ENCODE data around the gene FCRL6. TPM values are rescaled to one million over a fixed set of nuclear protein-coding genes. Genes with fewer than 3 reads are reported as not detected.
A peak's percentile ranks its signal among the peaks of the same experiment; 100 is the strongest.

The FCRL6 gene, protein sequence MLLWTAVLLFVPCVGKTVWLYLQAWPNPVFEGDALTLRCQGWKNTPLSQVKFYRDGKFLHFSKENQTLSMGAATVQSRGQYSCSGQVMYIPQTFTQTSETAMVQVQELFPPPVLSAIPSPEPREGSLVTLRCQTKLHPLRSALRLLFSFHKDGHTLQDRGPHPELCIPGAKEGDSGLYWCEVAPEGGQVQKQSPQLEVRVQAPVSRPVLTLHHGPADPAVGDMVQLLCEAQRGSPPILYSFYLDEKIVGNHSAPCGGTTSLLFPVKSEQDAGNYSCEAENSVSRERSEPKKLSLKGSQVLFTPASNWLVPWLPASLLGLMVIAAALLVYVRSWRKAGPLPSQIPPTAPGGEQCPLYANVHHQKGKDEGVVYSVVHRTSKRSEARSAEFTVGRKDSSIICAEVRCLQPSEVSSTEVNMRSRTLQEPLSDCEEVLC
- under 1 TPM; 0.29 to 0.42 TPM for total RNA-seq
- long read RNA-seq, donor 1, result 0 reads
- long read RNA-seq, donor 2, result 0 reads

DNA sequence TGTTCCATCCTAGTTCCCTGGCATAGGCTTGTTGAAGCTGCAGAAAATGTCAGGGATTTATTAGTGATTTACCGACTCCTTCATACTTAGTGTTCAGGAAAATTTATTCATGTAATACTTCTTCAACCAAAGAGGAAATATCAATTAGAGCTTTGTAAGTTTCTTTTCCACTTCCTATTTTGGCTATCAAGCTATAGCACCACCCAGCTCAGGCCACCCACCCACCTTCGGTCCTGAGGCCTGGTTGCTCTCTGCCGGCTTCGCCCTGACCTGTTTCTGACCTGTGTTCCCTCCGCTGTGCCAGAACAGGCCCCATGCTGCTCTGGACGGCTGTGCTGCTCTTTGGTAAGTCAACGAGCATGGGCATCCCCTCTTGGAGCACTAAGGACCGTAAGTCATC lies at the start of gene FCRL6:
FCRL6 (plus strand) TSS at position 250 of the 400 bp plus-strand sequence; CDS start at position 315, 65 bp downstream.
- intact Hi-C loops (cut with DNase I), result no loop called here
- DNase-seq (ENCODE audit: low spot score), result no peak

DNA sequence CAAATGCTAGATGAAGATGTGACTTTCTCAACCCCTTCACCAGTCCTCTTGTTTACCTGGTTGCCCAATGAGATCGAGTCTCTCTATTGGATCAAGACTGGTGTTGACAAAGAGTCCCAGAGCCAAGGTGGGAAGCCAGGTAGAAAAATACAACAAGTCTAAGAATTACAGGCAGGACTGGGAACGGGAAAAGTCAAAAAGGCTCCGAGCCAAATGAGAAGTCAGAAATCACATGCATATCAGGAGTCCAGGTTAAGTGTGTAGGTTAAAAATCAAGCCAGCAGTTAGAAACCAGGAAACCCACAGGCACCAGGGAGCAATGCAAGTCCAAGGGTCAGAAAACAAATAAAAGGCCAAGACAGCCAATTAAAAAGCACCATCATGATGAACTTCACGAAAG lies 48.8 kb upstream of the FCRL6 start:
- no peak for DNase-seq (ENCODE audit: low spot score)
- intact Hi-C loops (cut with DNase I), result no loop called here

DNA sequence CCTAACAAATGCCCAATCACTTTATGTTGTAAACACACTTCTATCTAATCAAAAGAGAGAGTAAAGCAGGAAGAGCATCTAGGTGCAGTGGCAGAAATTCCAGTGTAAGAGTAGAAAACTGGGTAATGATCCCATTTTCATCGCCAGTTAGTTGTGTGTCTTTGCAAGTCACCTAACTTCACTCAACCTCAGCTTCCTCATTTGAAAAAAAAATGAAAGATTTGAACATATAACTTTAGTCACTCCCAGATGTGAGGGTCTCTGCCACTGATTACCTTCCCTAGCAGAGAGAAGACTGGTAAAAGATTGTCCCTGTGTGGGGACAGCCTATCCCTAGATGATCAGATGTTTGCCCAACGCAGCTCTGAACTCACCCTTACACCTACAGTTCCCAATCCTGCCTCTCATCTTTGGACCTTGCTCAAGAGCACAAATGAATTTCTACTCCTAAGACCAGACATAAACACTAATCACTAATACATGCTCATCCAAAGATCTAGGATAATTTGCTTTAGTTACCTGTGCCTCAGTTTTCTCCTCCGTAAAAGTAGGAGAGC lies 46.6 kb upstream of the FCRL6 start:
- intact Hi-C loops (cut with DNase I), result no loop called here

DNA sequence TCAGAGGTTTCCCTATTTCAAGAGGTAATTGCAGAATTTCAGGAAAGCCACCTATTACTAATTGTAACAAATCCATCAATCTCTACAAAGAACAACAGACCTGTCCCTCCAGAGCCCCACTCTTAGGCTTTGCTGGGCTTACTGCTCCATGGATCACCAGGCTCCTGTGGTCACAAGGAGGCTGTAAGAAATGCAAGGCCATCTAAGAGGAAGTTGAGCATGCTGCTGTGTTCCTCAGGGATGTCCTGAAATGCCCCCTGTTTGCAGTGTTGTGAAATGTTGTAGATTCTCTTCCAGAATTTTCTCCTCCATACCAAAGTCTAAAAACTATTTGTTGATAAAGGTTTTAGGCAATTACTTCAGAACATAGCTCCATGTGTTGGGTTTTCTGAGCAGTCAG lies 45.8 kb upstream of the FCRL6 start:
- no peak for DNase-seq (ENCODE audit: low spot score)
- intact Hi-C loops (cut with DNase I), result no loop called here

More for the DNA sequence above, 46.6 kb upstream of the FCRL6 start:
- no peak for DNase-seq (ENCODE audit: low spot score)

DNA sequence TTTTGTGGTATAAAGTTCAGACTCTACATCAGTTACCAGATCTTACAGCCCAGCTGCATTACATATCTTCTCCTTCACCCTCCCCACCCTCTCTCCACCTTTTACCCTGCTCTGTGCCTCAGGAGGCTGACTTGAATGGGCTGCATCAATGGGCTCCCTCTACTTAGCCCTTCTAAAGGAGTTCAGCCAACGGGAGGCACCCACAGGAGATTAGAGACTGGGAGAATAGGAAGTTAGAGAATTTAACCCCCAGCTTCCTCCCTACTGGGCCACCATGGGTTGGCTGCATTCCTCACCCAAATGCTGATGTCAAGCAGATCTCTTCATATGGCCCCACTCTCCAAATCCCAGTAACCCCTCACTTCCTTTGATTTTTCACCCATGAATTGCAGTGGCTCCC lies 38.5 kb upstream of the FCRL6 start:
- no peak for DNase-seq (ENCODE audit: low spot score)
- intact Hi-C loops (cut with DNase I), result no loop called here

DNA sequence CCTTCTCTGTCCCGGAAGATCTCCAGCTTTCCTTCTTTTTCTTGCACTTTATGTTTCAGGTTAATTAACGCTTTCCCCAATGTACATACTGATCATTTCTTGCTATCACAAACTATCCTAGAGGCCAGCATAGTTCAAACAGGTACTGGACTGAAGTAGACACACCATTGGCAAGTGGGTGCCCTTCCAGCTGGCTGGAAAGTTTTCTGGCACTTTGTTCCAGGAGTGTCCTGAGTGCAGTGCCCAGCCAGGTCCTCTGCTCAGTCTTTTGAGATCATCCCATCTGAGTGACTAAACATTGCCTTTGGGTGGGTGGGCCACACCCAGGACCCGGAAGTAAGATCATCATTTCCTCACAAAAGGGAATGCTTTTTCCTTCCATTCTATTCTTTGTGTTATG lies 36.4 kb upstream of the FCRL6 start:
- intact Hi-C loops (cut with DNase I), result no loop called here
- DNase-seq (ENCODE audit: low spot score), result no peak

DNA sequence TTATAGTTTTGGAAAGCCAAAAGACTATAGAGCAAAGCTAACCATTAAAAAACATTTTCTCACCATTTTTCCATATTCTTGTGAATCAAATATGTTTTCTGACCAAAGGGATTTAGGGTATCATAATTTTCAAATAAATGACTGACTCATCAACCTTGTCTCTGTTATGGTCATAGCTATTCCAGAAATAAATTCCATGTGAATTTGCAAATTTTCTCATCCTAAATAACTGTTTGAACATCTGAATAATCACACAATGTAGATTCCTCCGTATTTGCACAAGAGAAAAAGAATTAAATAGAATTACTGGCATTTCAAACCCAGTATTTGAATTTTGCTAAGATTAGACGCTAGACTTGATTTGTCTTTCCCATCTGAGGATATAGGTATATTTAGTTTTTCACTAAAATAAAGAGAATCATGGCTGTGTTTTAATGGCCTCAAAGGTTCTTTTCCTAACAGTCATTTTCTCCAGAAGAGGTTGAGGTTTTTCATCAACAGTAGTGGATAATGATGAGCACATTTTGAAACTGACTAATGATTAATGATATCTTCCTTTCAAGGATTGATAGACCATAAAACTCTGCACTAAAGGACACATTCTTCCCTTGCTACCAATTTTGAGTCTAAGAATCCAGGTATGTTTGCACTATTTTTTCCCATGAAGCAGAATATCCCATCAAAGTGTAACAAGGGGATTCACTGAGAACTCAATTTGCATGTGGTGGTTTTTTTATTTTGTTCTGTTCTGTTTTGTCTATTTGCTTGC lies 30.8 kb upstream of the FCRL6 start:
- intact Hi-C loops (cut with DNase I), result no loop called here

DNA sequence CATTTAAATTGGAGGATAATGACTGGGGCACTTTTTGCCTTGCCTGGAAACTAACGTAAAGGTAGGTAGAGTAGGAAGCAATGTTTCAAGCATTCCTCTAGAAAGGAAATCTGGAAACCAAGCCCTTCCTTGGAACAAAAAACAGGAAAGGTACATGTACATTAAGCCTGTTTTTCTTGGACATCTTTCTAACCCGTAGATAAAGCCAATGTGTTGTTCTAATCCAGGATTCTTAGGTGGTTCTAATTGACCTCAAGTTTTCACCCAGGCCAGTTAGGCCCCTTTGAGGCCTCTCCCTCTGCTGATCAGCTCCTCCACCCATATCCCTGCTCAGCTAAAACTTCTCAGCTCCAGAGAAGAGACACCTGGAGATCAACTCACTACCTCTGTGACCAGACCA lies 27.7 kb upstream of the FCRL6 start:
- intact Hi-C loops (cut with DNase I), result no loop called here
- DNase-seq (ENCODE audit: low spot score), result no peak

More for the DNA sequence above, 30.8 kb upstream of the FCRL6 start:
- no peak for DNase-seq (ENCODE audit: low spot score)

DNA sequence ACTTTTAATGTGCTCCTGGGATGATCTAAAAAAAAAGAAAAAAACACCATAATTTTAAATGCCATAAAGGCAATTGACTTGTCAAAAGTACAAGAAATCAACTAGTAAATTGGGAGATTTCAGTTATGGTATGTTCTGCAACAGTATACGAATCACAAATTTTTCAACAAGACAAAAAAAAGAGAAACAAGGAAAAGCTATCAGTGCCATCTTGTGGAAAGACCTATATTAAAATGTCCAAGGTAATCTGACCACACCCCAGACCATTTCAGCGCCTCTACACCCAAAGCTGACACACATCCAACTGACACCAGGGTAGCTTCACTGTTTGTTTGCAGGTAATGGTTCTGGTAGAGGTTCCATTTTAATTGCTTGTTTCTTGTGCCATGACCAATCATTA lies 26.4 kb upstream of the FCRL6 start:
- DNase-seq (ENCODE audit: low spot score), result no peak
- intact Hi-C loops (cut with DNase I), result no loop called here

DNA sequence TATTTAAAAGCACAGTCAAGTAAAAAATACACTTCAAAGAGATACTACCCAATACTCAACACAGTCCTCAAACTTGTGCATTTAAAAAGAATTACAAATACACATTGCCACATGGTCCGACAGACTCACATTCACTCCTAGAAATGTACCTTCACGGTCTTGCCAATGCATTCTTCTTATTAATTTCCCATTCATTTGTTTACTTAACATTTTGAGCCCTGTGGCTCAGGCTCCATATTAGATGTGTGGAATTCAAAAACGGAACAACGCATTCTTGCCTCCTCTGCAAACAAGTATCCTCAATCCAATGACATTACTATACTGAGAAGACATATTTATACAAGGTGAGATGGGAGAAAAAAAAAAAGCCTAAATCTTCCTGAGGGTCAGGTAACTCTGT lies 23.9 kb upstream of the FCRL6 start:
- intact Hi-C loops (cut with DNase I), result no loop called here
- no peak for DNase-seq (ENCODE audit: low spot score)

DNA sequence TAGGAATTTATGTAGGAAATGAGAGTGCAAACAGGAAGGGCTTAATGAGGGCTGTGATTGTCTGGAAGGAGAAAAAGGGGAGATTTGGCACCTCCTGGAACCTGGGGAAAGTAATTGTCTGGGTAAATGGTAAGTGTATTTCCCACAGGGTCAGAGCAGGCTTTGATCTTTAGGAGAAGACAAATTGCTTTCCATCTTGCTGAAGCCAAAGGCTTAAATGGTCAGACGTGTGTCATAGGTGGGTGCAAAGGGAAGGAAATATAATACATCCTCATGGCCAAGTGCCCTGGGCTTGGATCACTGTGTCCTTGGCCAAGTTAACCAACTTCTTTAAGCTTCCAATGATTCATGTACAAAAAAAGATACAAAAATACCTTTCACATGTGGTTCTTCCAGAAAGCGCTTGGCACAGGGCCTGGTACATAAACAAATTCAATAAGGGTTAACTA lies 22.7 kb upstream of the FCRL6 start:
- peak; percentile 83 for DNase-seq (ENCODE audit: low spot score)
- intact Hi-C loops (cut with DNase I), result no loop called here

DNA sequence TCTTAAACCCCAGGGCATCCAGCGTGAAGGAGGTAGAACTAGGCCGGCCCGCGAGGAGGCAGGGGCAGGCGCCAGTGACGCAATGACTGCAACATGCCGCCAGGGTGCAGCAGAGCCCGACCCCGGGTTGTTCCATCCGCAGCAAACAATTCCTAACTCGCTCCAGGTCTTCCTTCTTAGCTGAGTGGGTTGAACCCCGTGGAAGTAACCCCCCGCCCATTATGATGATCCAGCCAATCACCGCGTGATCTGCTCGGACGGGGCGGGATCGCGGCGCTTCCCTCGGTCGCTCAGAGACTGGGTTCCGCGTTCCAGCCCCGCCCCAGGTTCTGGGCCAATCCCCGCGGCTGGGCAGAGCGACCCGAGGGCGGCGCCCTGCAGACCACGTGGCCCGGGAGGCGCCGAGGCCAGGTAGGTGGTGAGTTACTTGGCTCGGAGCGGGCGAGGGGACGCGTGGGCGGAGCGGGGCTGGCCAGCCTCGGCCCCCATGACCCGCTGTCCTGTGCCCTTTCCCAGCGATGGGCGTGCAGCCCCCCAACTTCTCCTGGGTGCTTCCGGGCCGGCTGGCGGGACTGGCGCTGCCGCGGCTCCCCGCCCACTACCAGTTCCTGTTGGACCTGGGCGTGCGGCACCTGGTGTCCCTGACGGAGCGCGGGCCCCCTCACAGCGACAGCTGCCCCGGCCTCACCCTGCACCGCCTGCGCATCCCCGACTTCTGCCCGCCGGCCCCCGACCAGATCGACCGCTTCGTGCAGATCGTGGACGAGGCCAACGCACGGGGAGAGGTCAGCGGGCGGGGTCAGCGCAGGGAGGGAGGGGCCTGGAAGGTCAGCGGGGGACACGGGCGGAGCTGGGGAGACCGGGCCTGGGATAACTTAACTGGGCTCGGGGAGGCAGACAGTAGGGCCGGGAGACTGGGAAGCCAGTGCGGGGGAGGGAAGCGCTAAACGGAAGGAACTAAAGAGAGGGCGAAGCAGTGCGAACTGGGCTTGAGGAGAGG lies 21.3 kb upstream of the FCRL6 start, which contains the start of gene DUSP23:
DUSP23 (plus strand) TSS at position 380 of the 1,000 bp plus-strand sequence; CDS start at position 519, 139 bp downstream.
- intact Hi-C loops (cut with DNase I), result no loop called here
- peak; percentile 99 for DNase-seq (ENCODE audit: low spot score)

DNA sequence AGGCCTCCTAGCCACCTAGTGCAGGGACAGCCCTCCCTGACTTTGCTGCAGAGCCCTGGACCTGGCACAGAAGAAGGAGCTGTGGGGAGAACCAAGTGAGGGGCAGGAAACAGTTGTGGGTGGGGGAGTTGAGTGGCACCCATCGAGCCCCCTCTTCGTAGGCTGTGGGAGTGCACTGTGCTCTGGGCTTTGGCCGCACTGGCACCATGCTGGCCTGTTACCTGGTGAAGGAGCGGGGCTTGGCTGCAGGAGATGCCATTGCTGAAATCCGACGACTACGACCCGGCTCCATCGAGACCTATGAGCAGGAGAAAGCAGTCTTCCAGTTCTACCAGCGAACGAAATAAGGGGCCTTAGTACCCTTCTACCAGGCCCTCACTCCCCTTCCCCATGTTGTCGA lies 20.2 kb upstream of the FCRL6 start:
- no peak for DNase-seq (ENCODE audit: low spot score)
- intact Hi-C loops (cut with DNase I), result no loop called here

DNA sequence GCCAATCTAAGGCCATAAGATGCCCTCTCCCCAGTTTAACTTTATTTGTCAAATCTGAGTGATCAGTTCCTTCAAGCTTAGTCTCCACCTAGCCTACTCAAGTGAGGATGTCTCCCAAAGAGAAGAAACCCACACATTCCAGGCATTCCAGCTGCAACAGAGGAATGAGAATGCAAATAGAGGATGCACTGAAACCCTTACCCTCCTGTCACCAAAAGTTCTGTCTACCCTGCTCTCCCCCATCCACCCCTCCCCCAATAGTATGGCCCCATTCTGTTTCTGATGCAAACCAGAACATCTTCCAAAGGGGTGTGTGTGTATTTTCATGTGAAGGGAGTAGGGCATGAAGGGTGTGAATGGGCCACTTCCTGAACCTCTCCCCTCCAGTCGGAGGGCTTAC lies 18.4 kb upstream of the FCRL6 start:
- no peak for DNase-seq (ENCODE audit: low spot score)
- intact Hi-C loops (cut with DNase I), result no loop called here

DNA sequence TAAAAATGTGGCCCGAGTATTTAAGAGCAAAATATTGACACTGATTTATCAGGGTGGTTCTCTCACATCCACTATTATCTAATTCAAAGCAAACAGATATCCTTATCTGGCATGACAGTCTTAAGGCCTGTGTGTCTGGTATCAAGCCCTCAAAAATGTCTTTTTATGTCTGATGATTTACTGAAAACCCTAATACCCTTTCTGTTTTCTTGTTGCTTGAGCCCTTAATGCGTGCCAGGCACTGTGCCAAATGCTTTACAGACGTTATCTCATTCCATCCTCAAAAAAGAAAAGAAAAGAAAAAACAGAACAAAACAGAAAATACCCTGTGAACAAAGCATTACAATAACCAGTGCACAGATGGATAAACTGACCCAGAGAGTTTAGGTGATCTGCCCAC lies 15.7 kb upstream of the FCRL6 start:
- DNase-seq (ENCODE audit: low spot score), result no peak
- intact Hi-C loops (cut with DNase I), result no loop called here

DNA sequence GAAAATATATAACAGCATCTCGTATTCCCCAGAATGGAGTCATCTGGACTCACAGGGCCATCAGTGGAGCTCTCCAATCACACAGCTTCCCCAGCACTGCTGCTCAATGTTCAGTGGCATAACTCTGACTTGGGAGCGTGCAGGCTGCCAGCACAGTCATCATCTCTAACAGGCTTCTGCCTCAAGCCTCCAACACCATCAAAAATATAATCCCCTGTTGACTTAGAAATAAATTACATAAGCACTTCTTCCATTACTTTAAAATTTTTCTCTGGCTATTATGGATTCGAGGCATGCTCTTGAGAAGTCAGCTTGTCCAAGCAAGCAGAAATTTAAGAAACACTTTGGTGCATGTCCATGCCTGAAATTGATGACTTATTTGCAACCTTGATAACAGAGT lies 15.2 kb upstream of the FCRL6 start:
- intact Hi-C loops (cut with DNase I), result no loop called here
- no peak for DNase-seq (ENCODE audit: low spot score)

DNA sequence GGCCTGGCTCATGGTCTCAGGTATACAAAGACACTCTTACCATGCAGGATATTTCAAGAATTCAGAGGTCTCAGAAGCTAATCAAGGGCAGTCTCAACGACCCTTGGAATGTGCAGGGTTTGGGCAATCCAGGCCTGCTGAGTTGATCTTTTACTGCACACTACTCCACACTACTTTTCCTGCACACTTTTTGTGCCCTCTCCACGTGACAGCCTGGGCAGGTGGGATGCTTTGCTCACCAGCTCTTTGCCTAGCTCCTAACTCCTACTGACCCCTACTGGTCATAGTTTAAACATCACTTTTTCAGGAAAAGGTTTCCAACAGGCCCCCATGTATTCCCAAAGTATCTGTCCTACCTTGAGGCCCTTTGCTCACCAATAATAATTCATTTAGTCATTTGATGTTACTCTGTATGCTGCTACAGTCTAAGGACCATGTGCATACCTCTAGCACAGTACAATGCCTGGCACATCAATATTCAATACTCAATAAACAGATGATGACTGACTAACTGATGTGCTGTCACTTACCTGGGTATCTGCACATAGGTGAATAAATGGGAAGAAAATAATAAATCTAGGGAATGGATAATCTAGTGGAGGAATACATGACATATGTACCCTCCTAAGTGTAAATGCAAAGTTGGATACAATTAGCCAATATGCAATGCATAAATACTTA lies 11.8 kb upstream of the FCRL6 start:
- intact Hi-C loops (cut with DNase I), result loop anchor here (10.0 kb wide), 2 partner anchors 94 to 214 kb away; no protein-coding TSS in a partner anchor
- no peak for DNase-seq (ENCODE audit: low spot score)

DNA sequence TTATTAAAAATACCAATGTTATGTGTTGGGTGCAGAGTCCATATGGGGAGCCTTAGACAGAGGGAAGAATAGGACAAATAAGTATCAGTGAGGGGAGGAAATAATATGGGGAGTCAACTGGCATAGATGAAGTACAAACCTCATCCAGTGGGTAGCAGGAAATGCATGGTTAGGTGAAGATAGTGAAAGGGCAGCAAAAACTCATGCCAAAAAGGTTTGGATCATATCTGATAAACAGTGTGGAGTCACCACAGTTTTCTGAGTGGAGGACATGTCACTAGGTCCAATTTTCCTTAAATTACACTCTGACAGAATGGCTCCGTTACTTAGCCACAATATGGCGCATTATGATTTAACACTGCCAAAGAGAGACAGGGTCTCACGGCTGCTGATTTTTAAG lies 11.1 kb upstream of the FCRL6 start:
- DNase-seq (ENCODE audit: low spot score), result no peak
- intact Hi-C loops (cut with DNase I), result loop anchor here (10.0 kb wide), 2 partner anchors 94 to 214 kb away; no protein-coding TSS in a partner anchor

Data from posterior vena cava (tissue), 2 donors.